HepG2 (cell line): Measurements from ENCODE around the gene SLC6A5. TPM values are rescaled to one million over a fixed set of nuclear protein-coding genes. Genes with fewer than 3 reads are reported as not detected.

ENCODE experiments used
- AKNA ChIP-seq: sonication (generic); formaldehyde crosslinking; IDR thresholded peaks from 2 replicates; pipeline ENCODE4 v1.4.0; 2020; ENCODE audit warnings: missing genetic modification reagents, borderline replicate concordance
- FOXA1 ChIP-seq, 2 experiments: fragments of 450-650 bp in 1 of 2; sonication (generic) in 1 of 2; formaldehyde crosslinking in 1 of 2; IDR thresholded peaks; 2 replicates each; pipeline versions ENCODE4 v1.4.0 to v1.6.1; 2016 to 2020; ENCODE audit warnings: missing genetic modification reagents in 1 of 2
- HMGA1 ChIP-seq: sonication (generic); formaldehyde crosslinking; conservative IDR thresholded peaks from 2 replicates; pipeline ENCODE4 v1.4.0; 2020; ENCODE audit warnings: missing genetic modification reagents
- HNRNPUL1 ChIP-seq: fragments of 200-400 bp; formaldehyde crosslinking; IDR thresholded peaks from 2 replicates; pipeline ENCODE4 v1.6.1; 2017; ENCODE audit warnings: low read depth, mild to moderate bottlenecking, low read length, moderate library complexity
- IKZF4 ChIP-seq: sonication (generic); formaldehyde crosslinking; IDR thresholded peaks from 2 replicates; pipeline ENCODE4 v1.5.1; 2020; ENCODE audit warnings: borderline replicate concordance, mild to moderate bottlenecking, low read depth, missing genetic modification reagents; ENCODE audit errors: not compliant biosample characterization
- MAF1 ChIP-seq: sonication (generic); formaldehyde crosslinking; IDR thresholded peaks from 2 replicates; pipeline ENCODE4 v1.5.0; 2020; ENCODE audit warnings: missing genetic modification reagents, borderline replicate concordance
- MYPOP ChIP-seq: sonication (generic); formaldehyde crosslinking; IDR thresholded peaks from 2 replicates; pipeline ENCODE4 v1.8.1; 2023; ENCODE audit warnings: mild to moderate bottlenecking, moderate library complexity, missing genetic modification reagents
- PAX8 ChIP-seq: sonication (generic); formaldehyde crosslinking; IDR thresholded peaks from 2 replicates; pipeline ENCODE4 v1.8.0; 2022; ENCODE audit warnings: mild to moderate bottlenecking, missing genetic modification reagents, borderline replicate concordance
- PLRG1 ChIP-seq: fragments of 450-650 bp; conservative IDR thresholded peaks from 2 replicates; pipeline ENCODE4 v1.6.1; 2016
- SMAD3 ChIP-seq: sonication (generic); formaldehyde crosslinking; IDR thresholded peaks from 2 replicates; pipeline ENCODE4 v1.4.0; 2020; ENCODE audit warnings: missing genetic modification reagents
- ZBTB42 ChIP-seq: sonication (generic); formaldehyde crosslinking; IDR thresholded peaks from 2 replicates; pipeline ENCODE4 v1.5.0; 2020; ENCODE audit warnings: mild to moderate bottlenecking, missing genetic modification reagents
- ZNF616 ChIP-seq: sonication (generic); formaldehyde crosslinking; IDR thresholded peaks from 2 replicates; pipeline ENCODE4 v1.5.0; 2020; ENCODE audit warnings: low read depth, mild to moderate bottlenecking, missing genetic modification reagents
- ZNF687 ChIP-seq: sonication (generic); formaldehyde crosslinking; IDR thresholded peaks from 2 replicates; pipeline ENCODE4 v1.5.1; 2020; ENCODE audit warnings: mild to moderate bottlenecking, missing genetic modification reagents, moderate library complexity
- polyA plus RNA-seq, 8 experiments: library from polyadenylated mRNA; depleted of rRNA in 3 of 8; stranded (reverse) in 7 of 8; unstranded in 1 of 8; fragments of >200 nt; fragmentation: Illumina TruSeq in 4 of 8; extraction: Trizol in 4 of 8; gene quantifications; 2 replicates each; pipeline versions ENCODE4 v1.2.1 to v1.2.3, GENCODE V29; 2011 to 2016; ENCODE audit warnings: low read depth in 4 of 8, missing spikeins in 1 of 8, mixed read lengths in 1 of 8; ENCODE audit not compliant: insufficient read depth in 1 of 8
- total RNA-seq, 5 experiments: library from RNA; depleted of rRNA; stranded (reverse); fragments of >200 nt; fragmentation: Illumina TruSeq; extraction: Trizol; gene quantifications; 2 replicates each; pipeline ENCODE4 v1.2.3, GENCODE V29; 2016; ENCODE audit warnings: low read depth in 1 of 5
- TF ChIP-seq, protein P1 (sequence below): sonication (generic); formaldehyde crosslinking; IDR thresholded peaks from 2 replicates; pipeline ENCODE4 v1.4.0; 2020; ENCODE audit warnings: missing genetic modification reagents, borderline replicate concordance

The SLC6A5 gene
- total and polyA plus RNA-seq, 2 of the 13 experiments (the other 11 are each of a cell fraction or from before 2014, with no cell fraction given): not detected

DNA sequence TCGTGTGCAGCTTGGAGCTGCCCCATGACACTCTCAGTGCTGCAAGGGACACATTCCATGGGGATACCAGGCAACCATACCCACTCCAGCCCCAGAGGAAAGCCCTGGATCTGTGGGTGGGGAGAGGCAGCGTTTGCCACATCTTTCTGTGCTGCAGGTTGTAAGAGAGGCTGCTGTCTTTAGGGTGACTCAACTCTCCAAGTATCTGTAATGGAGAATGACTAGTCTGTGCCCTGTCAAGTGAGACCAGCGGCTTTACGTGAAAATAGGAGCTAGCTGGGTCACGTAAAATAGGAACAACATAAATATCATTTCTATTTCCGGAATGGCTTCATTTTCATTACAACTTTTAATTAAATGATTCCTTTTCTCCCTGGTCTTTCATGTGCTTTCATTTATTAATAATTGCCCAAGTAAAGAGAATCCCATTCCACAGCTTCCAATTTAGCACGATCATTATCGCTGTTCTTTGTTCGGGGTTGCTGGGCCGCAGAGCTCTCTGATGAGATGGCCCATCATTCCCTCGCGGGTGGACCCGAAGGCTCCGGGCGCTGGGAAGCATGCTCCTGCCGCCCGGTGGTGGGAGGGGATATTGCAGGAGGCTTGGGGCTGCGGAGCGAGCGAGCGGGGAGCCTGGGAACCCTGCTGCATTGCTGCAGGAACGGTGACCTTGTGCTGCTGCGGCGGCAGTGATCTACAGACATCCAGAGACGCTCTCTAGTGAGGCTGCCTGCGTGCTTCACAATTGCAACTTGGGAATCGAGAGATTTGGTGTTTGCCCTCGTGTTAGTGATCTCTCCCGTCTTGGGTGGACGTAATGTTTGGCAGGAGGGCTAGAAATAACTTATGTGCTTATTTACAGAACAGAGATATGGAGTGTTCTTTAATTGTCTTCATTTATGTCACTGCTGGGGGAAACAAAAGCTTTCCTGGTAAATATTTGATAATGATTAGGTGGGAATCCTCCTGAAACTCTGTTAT, 10.6 kb downstream of the SLC6A5 start (continued):
- TF ChIP-seq MYPOP (CRISPR knock-in tag) (0 out of 2 replicates have a peak, but pooled peaks have one; percentile 41), SMAD3 (CRISPR knock-in tag) (0 out of 2 replicates have a peak, but pooled peaks have one; percentile 14), IKZF4 (CRISPR knock-in tag) (no peak), ZBTB42 (CRISPR knock-in tag) (no peak), HNRNPUL1 (no peak), AKNA (no peak), ZNF616 (CRISPR knock-in tag) (no peak), FOXA1 (IDR thresholded peaks at IDR 0.05) (no peak), FOXA1 (CRISPR knock-in tag; IDR thresholded peaks at IDR 0.05) (0 out of 2 replicates have a peak, but pooled peaks have one; percentile 6), PLRG1 (no peak), HMGA1 (no peak), MAF1 (CRISPR knock-in tag) (no peak), ZNF687 (peak; percentile 61), PAX8 (CRISPR knock-in tag) (no peak)
- TF ChIP-seq, protein P1, sequence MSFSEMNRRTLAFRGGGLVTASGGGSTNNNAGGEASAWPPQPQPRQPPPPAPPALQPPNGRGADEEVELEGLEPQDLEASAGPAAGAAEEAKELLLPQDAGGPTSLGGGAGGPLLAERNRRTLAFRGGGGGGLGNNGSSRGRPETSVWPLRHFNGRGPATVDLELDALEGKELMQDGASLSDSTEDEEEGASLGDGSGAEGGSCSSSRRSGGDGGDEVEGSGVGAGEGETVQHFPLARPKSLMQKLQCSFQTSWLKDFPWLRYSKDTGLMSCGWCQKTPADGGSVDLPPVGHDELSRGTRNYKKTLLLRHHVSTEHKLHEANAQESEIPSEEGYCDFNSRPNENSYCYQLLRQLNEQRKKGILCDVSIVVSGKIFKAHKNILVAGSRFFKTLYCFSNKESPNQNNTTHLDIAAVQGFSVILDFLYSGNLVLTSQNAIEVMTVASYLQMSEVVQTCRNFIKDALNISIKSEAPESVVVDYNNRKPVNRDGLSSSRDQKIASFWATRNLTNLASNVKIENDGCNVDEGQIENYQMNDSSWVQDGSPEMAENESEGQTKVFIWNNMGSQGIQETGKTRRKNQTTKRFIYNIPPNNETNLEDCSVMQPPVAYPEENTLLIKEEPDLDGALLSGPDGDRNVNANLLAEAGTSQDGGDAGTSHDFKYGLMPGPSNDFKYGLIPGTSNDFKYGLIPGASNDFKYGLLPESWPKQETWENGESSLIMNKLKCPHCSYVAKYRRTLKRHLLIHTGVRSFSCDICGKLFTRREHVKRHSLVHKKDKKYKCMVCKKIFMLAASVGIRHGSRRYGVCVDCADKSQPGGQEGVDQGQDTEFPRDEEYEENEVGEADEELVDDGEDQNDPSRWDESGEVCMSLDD (CRISPR knock-in tag): no peak
